ENCODE measurements around the gene SPATS2. TPM values are rescaled to one million over a fixed set of nuclear protein-coding genes. Genes with fewer than 3 reads are reported as not detected.

The SPATS2 gene
- total RNA-seq, 2 experiments from 2014 or later = 22.7 to 36.4 TPM

- Histone ChIP-seq H3K4me3 (ENCODE audit: low read depth, low read length, poor library complexity, severe bottlenecking) (no peak overlapping the region), H3K4me1 (ENCODE audit: insufficient read depth, low read length, poor library complexity, severe bottlenecking) (no peaks in the 10 kb centered on the region), H4K20me1 (ENCODE audit: insufficient read depth, low read length) (no peaks in the 10 kb centered on the region), H3K9me3 (ENCODE audit: low read length) (no peaks in the 10 kb centered on the region), H3K36me3 (ENCODE audit: insufficient read depth, low read length) (peaks cover 13% of the 10 kb centered on the region), H2AFZ (ENCODE audit: low read length) (no peak overlapping the region), H3K79me2 (ENCODE audit: insufficient read depth, low read depth, low read length) (peaks cover 8% of the 10 kb centered on the region; the same call in 1 of the 2 replicates), H3K9me2 (ENCODE audit: insufficient read depth, low read length) (no peaks in the 10 kb centered on the region), H3K4me2 (ENCODE audit: low read length) (no peak overlapping the region), H3K27ac (ENCODE audit: low read depth, low read length, poor library complexity, severe bottlenecking) (no peak overlapping the region)
- intact Hi-C loops (cut with micrococcal nuclease; ENCODE audit: unreplicated experiment) = no loop called here
- no peak for TF ChIP-seq EZH2phosphoT487 (IDR thresholded peaks at IDR 0.05; ENCODE audit: borderline replicate concordance, low read depth, low read length)
- TF ChIP-seq, protein P1, sequence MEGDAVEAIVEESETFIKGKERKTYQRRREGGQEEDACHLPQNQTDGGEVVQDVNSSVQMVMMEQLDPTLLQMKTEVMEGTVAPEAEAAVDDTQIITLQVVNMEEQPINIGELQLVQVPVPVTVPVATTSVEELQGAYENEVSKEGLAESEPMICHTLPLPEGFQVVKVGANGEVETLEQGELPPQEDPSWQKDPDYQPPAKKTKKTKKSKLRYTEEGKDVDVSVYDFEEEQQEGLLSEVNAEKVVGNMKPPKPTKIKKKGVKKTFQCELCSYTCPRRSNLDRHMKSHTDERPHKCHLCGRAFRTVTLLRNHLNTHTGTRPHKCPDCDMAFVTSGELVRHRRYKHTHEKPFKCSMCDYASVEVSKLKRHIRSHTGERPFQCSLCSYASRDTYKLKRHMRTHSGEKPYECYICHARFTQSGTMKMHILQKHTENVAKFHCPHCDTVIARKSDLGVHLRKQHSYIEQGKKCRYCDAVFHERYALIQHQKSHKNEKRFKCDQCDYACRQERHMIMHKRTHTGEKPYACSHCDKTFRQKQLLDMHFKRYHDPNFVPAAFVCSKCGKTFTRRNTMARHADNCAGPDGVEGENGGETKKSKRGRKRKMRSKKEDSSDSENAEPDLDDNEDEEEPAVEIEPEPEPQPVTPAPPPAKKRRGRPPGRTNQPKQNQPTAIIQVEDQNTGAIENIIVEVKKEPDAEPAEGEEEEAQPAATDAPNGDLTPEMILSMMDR (conservative IDR thresholded peaks at IDR 0.05; ENCODE audit: low read length) = no peak
- BruUV-seq (replicated peaks) = no TSS peak
- DNase-seq (ENCODE audit: low spot score) = no peak
- POLR2A ChIA-PET = interaction anchor here (0.5 to 0.7 kb wide), 2 partner anchors 13 to 1442 kb away, joined by 3 to 4 read pairs; no protein-coding TSS in a partner anchor
- CTCF ChIA-PET (ENCODE audit: unreplicated experiment) = no interaction called here
Observed at GRCh38 chr12:49403971-49404450, 36.7 kb downstream of the SPATS2 start.

- intact Hi-C loops (cut with micrococcal nuclease; ENCODE audit: unreplicated experiment) = no loop called here
- no TSS peak for BruUV-seq (replicated peaks)
- Histone ChIP-seq H2AFZ (ENCODE audit: low read length) (no peak overlapping the region), H3K9me2 (ENCODE audit: insufficient read depth, low read length) (no peaks in the 10 kb centered on the region), H3K4me2 (ENCODE audit: low read length) (no peak overlapping the region), H3K27ac (ENCODE audit: low read depth, low read length, poor library complexity, severe bottlenecking) (no peak overlapping the region), H3K36me3 (ENCODE audit: insufficient read depth, low read length) (peaks cover 13% of the 10 kb centered on the region), H3K4me1 (ENCODE audit: insufficient read depth, low read length, poor library complexity, severe bottlenecking) (no peaks in the 10 kb centered on the region), H3K79me2 (ENCODE audit: insufficient read depth, low read depth, low read length) (peaks cover 8% of the 10 kb centered on the region; the same call in 1 of the 2 replicates), H3K4me3 (ENCODE audit: low read depth, low read length, poor library complexity, severe bottlenecking) (no peak overlapping the region), H4K20me1 (ENCODE audit: insufficient read depth, low read length) (no peaks in the 10 kb centered on the region), H3K9me3 (ENCODE audit: low read length) (no peaks in the 10 kb centered on the region)
- DNase-seq (ENCODE audit: low spot score) = no peak
- ChIA-PET CTCF (ENCODE audit: unreplicated experiment) (no interaction called here), POLR2A (interaction anchor here (0.6 to 1.7 kb wide), 5 partner anchors 45 to 1441 kb away, joined by 3 to 6 read pairs (median 3); no protein-coding TSS in a partner anchor)
- no peak for TF ChIP-seq EZH2phosphoT487 (IDR thresholded peaks at IDR 0.05; ENCODE audit: borderline replicate concordance, low read depth, low read length)
- TF ChIP-seq, protein P1 (conservative IDR thresholded peaks at IDR 0.05; ENCODE audit: low read length) = no peak
Observed at GRCh38 chr12:49404956-49405355, 37.7 kb downstream of the SPATS2 start.

DNA sequence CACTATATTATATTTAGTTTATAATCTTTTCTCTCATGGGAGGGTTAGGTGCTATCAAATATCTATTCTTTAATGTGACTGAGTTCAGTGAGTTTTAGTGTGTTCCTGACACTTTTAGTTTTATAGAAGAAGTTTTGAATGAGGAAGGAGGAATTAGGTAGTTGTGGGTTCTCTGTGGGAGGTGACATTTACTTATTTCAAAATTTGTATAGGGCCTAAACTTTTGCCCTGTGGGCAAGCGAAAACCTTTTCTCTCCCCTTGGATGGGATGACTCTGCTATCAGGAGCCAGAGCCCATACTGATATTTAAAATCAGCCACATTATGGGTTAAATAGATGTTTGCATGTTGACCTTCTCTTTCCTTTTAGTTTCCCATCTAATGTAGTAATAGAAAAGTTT, 43.6 kb downstream of the SPATS2 start:
- Histone ChIP-seq H3K79me2 (ENCODE audit: insufficient read depth, low read depth, low read length) (peaks cover 1% of the 10 kb centered on the region; the same call in 1 of the 2 replicates), H3K4me3 (ENCODE audit: low read depth, low read length, poor library complexity, severe bottlenecking) (no peak overlapping the region), H3K4me1 (ENCODE audit: insufficient read depth, low read length, poor library complexity, severe bottlenecking) (no peaks in the 10 kb centered on the region), H3K4me2 (ENCODE audit: low read length) (no peak overlapping the region), H2AFZ (ENCODE audit: low read length) (no peak overlapping the region), H3K36me3 (ENCODE audit: insufficient read depth, low read length) (peaks cover 24% of the 10 kb centered on the region), H3K9me2 (ENCODE audit: insufficient read depth, low read length) (no peaks in the 10 kb centered on the region), H4K20me1 (ENCODE audit: insufficient read depth, low read length) (no peaks in the 10 kb centered on the region), H3K27ac (ENCODE audit: low read depth, low read length, poor library complexity, severe bottlenecking) (no peak overlapping the region), H3K9me3 (ENCODE audit: low read length) (no peaks in the 10 kb centered on the region)
- intact Hi-C loops (cut with micrococcal nuclease; ENCODE audit: unreplicated experiment) = no loop called here
- BruUV-seq (replicated peaks) = no TSS peak
- CTCF ChIA-PET (ENCODE audit: unreplicated experiment) = no interaction called here
- DNase-seq (ENCODE audit: low spot score) = no peak
- TF ChIP-seq EZH2phosphoT487 (IDR thresholded peaks at IDR 0.05; ENCODE audit: borderline replicate concordance, low read depth, low read length) = no peak
- TF ChIP-seq, protein P1 (conservative IDR thresholded peaks at IDR 0.05; ENCODE audit: low read length) = no peak
- POLR2A ChIA-PET = interaction anchor here (0.8 to 1.0 kb wide), 2 partner anchors 40 to 70 kb away, joined by 5 to 6 read pairs; no protein-coding TSS in a partner anchor
